Myocyte (in vitro differentiated cells): ENCODE data around the gene OR51E1. TPM values are rescaled to one million over a fixed set of nuclear protein-coding genes. Genes with fewer than 3 reads are reported as not detected.

Experiments
- DNase-seq: peaks from one replicate; pipeline ENCODE4 v3.0.0-alpha.2; 2012; ENCODE audit warnings: low read depth
- total RNA-seq: library from RNA; depleted of rRNA; stranded (reverse); fragments of >200 nt; gene quantifications from 2 replicates; pipeline ENCODE4 v1.2.3, GENCODE V29; 2014

Gene OR51E1
- total RNA-seq, 1 donor from 2014 or later, result not detected

GRCh38 chr11:4704790-4705334, 61.1 kb downstream of the OR51E1 start:
- DNase-seq, result no peak

Other genes starting within 250 kb of the OR51E1 start
- gene OR52K2, start 194.7 kb upstream of the OR51E1 start, total RNA-seq, result not detected in 2 replicates
- gene OR52K1, start 161.3 kb upstream of the OR51E1 start, total RNA-seq, result not detected in 2 replicates
- gene OR52M1, start 98.8 kb upstream of the OR51E1 start, total RNA-seq, result not detected in 2 replicates
- gene OR52I2, start 62.2 kb upstream of the OR51E1 start, total RNA-seq, result not detected in 2 replicates
- gene OR52I1, start 49.9 kb upstream of the OR51E1 start, total RNA-seq, result not detected in 2 replicates
- gene TRIM68, start 35.8 kb upstream of the OR51E1 start, total RNA-seq, result 9.8 and 12.5 TPM in 2 replicates
- not detected in 2 replicates for gene OR51D1, start 6.5 kb upstream of the OR51E1 start, total RNA-seq
- gene OR51E2, start 53.9 kb downstream of the OR51E1 start, total RNA-seq, result not detected in 2 replicates
- gene MMP26, start 60.8 kb downstream of the OR51E1 start, total RNA-seq, result not detected in 2 replicates
- gene OR51F1, start 126.0 kb downstream of the OR51E1 start, total RNA-seq, result not detected in 2 replicates
- not detected in 2 replicates for gene OR52R1, start 160.4 kb downstream of the OR51E1 start, total RNA-seq
- gene OR51F2, start 177.3 kb downstream of the OR51E1 start, total RNA-seq, result not detected in 2 replicates
- gene OR51S1, start 205.2 kb downstream of the OR51E1 start, total RNA-seq, result not detected in 2 replicates
- gene OR51T1, start 237.9 kb downstream of the OR51E1 start, total RNA-seq, result not detected in 2 replicates